Measurements from ENCODE around the gene IFIT3. TPM values are rescaled to one million over a fixed set of nuclear protein-coding genes. Genes with fewer than 3 reads are reported as not detected.
"Not testable (repeated sequence)": the region's sequence is repeated elsewhere in the genome, so short reads cannot be mapped to it uniquely, and the experiment has no call there.

IFIT3 gene
- total RNA-seq, 1 donor = 90.2 TPM

DNA sequence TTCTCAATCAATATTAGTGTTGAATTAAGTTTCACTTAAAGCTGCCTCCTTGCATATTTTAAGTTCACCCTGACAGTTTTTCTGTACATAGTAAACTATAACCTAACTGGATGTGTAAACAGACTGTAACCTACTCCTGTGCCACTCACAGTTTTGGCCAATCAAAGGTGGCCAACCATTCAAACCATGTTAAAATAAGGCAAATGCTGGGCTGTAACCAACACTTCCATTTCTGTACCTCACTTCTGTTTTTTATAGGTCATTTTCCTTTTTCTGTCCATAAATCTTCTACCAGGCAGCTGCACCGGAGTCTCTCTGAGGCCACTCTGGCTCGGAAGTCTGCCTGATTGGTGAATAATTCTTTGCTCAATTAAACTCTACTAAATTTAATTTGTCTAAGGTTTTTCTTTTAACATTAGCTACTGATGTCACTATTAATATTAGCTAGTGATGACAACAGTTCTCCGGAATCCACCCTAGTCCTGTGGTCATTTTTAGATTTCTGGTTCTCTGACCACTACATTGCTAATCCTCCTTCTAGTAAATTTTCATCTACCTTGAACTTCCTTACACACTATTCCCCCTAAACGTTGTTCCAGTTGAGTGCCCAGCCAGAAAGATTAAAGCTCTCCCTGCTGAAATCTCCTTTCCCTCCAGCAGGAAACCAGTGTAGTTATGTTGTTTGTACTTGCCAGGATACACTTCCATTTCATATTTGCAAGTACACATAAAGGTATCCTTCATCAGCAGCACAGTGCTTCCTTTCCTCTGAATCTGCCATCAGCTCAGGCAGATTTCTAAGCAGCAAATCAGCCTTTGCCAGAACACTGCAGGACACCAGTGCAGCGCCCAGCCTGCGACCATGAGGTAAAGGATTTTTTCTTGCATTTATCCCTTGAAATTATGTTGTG lies 44.5 kb upstream of the IFIT3 start:
- TF ChIP-seq, protein P1, sequence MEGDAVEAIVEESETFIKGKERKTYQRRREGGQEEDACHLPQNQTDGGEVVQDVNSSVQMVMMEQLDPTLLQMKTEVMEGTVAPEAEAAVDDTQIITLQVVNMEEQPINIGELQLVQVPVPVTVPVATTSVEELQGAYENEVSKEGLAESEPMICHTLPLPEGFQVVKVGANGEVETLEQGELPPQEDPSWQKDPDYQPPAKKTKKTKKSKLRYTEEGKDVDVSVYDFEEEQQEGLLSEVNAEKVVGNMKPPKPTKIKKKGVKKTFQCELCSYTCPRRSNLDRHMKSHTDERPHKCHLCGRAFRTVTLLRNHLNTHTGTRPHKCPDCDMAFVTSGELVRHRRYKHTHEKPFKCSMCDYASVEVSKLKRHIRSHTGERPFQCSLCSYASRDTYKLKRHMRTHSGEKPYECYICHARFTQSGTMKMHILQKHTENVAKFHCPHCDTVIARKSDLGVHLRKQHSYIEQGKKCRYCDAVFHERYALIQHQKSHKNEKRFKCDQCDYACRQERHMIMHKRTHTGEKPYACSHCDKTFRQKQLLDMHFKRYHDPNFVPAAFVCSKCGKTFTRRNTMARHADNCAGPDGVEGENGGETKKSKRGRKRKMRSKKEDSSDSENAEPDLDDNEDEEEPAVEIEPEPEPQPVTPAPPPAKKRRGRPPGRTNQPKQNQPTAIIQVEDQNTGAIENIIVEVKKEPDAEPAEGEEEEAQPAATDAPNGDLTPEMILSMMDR (IDR thresholded peaks at IDR 0.05; ENCODE audit: insufficient read depth, low read depth, low read length) = no peak
- no peak overlapping the region for H3K4me3 ChIP-seq (ENCODE audit: low read depth, low read length)

DNA sequence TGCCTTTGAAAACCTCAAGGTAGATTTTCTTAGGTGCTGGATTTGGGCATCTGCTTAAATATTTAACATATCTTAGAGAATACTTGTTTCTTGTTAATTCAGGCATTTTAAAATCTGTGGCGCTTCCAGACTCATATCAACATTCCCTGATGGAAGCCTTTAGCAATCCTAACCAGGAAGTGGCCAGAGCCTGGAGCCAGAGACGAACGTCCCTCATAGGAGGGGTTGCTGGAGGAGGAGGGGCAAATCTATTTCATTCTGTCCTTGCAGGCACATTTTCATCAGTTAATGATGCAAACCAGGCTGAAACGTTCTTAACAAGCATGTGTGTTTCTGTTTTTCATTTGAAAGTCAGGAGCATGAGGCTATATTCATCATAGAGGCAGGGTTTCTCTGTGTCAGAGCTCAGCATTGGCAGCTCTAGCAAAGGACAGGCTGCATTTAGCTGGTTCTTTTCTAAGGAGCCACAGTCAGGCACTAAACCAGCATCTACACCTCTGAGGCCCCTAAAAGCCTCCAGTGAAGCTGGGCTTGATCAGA lies 43.8 kb upstream of the IFIT3 start:
- H3K4me3 ChIP-seq (ENCODE audit: low read depth, low read length) = peak overlapping the region; percentile 15
- peak; percentile 92 for DNase-seq (ENCODE audit: low read depth)
- TF ChIP-seq, protein P1 (IDR thresholded peaks at IDR 0.05; ENCODE audit: insufficient read depth, low read depth, low read length) = no peak

More for the DNA sequence above, 44.5 kb upstream of the IFIT3 start:
- DNase-seq (ENCODE audit: low read depth) = peak; percentile 38

DNA sequence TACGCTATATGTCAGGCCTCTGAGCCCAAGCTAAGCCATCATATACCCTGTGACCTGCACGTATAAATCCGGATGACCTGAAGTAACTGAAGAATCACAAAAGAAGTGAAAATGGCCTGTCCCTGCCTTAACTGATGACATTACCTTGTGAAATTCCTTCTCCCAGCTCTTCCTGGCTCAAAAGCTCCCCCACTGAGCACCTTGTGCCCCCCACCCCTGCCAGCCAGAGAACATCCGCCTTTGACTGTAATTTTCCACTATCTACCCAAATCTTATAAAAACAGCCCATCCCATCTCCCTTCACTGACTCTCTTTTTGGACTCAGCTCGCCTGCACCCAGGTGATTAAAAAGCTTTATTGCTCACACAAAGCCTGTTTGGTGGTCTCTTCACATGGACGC lies 43.1 kb upstream of the IFIT3 start:
- not testable (repeated sequence) for DNase-seq (ENCODE audit: low read depth); H3K4me3 ChIP-seq (ENCODE audit: low read depth, low read length)

DNA sequence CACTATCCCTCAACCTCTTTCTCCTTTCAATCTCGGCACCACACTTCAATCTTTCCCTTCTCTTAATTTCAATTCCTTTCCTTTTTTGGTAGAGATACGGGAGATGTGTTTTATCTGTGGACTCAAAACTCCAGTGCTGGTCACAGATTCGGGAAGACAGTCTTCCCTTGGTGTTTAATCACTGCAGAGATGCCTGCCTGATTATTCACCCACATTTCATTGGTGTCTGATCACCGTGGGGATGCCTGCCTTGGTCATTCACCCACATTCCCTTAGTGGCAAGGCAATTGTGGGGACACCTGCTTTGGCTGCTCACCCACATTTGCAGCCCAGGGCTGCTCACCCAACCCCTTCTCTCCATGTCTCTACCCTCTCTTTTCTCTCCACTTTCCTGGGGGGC lies 42.5 kb upstream of the IFIT3 start:
- H3K4me3 ChIP-seq (ENCODE audit: low read depth, low read length); DNase-seq (ENCODE audit: low read depth): not testable (repeated sequence)

DNA sequence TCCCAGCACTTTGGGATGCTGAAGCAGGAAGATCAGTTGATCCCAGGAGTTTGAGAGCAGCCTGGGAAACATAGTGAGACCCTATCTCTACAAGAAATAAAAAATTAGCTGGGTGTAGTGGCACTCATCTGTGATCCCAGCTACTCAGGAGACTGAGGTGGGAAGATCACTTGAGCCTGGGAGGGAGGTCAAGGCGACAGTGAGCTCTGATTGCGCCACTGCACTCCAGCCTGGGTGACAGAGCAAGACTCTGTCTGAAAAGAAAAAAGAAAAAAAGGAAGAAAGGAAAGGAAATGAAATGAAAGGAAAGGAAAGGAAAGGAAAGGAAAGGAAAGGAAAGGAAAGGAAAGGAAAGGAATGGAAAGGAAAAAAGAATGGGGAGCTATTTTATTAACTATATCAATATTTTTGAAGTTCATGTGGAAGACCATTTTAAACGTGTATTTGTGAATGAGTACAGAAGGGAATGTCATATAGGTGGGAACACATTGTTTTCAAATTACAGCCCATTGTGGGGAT lies 33.0 kb upstream of the IFIT3 start:
- no peak overlapping the region for H3K4me3 ChIP-seq (ENCODE audit: low read depth, low read length)
- no peak for DNase-seq (ENCODE audit: low read depth)
- TF ChIP-seq, protein P1 (IDR thresholded peaks at IDR 0.05; ENCODE audit: insufficient read depth, low read depth, low read length) = no peak

DNA sequence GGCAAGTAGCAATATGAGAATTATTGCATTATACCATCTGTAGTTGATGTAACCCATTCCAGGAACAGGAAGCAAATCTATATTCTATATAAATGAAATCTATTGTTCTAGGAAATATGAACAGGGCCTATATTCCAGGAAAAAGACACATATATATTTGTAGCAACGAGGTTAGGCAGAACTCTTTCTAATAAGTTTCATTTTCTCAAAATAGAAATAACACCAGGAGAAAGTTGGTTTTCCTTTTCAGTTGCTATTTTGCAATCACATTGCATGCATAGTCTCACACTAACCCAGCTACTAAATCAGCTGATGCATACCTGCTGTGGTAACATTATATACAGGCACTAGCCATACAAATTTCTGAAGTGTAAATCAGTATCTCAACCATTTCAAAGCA lies 32.2 kb upstream of the IFIT3 start:
- DNase-seq (ENCODE audit: low read depth) = peak; percentile 90
- TF ChIP-seq, protein P1 (IDR thresholded peaks at IDR 0.05; ENCODE audit: insufficient read depth, low read depth, low read length) = no peak

DNA sequence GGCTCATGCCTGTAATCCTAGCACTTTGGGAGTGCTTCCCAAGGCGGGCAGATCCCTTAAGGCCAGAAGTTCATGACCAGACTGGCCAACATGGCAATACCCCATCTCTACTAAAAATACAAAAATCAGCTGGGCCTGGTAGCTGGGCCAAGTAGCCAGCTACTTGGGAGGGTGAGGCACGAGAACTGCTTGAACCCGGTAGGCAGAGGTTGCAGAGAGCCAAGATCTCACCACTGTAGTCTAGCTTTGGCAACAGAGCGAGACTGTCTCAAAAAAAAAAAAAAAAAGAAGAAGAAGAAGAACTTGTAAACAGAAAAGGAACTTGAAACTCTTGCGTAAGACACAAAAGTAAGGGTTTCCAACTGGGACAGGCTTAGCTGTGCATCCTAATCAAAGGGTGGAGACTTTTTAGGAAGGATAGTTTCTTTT lies 31.6 kb upstream of the IFIT3 start:
- H3K4me3 ChIP-seq (ENCODE audit: low read depth, low read length) = no peak overlapping the region
- DNase-seq (ENCODE audit: low read depth) = peak; percentile 92
- TF ChIP-seq, protein P1 (IDR thresholded peaks at IDR 0.05; ENCODE audit: insufficient read depth, low read depth, low read length) = no peak

More for the DNA sequence above, 32.2 kb upstream of the IFIT3 start:
- H3K4me3 ChIP-seq (ENCODE audit: low read depth, low read length) = no peak overlapping the region
